ENCODE data around the gene ZNF366.

- no peak for TF ChIP-seq CTCF (conservative IDR thresholded peaks at IDR 0.05; ENCODE audit: low read length)
- TF ChIP-seq EZH2phosphoT487 (IDR thresholded peaks at IDR 0.05; ENCODE audit: borderline replicate concordance), result no peak
Measured at GRCh38 chr5:72470826-72471225, 36.4 kb downstream of the ZNF366 start.
